ENCODE data around the gene SIGLEC11. TPM values are rescaled to one million over a fixed set of nuclear protein-coding genes. Genes with fewer than 3 reads are reported as not detected.

Gene SIGLEC11
- total and polyA plus RNA-seq, 12 donors = 11.2 to 180 (median 50.5) TPM

GRCh38 chr19:49910179-49910578 lies 50.8 kb downstream of the SIGLEC11 start:
- H3K27ac ChIP-seq = no peak overlapping the region
- intact Hi-C loops (cut with DNase I) = no loop called here
- no peaks in the 10 kb centered on the region for H3K27me3 ChIP-seq
- TF ChIP-seq POLR2A (IDR thresholded peaks at IDR 0.05) (no peak), CTCF (IDR thresholded peaks at IDR 0.05) (no peak)
- WGBS, 4 donors = 88 to 100% (median 96%) methylated on average over 2 to 5 of the region's 5 CpGs
- no peaks in the 10 kb centered on the region for H3K9me3 ChIP-seq (replicated peaks in 1 of 3)
- peaks cover 0 to 31% of the 10 kb centered on the region in 2 donors for H3K36me3 ChIP-seq (replicated peaks in 1 of 2)
- H3K4me3 ChIP-seq = no peak overlapping the region
- H3K4me1 ChIP-seq (replicated peaks in 1 of 2) = peaks cover 0 to 10% of the 10 kb centered on the region in 2 donors
- DNase-seq = no peak

- Histone ChIP-seq H3K27me3 (no peaks in the 10 kb centered on the region), H3K27ac (no peak overlapping the region), H3K36me3 (replicated peaks in 1 of 2) (peaks cover 0 to 28% of the 10 kb centered on the region in 2 donors), H3K9me3 (replicated peaks in 1 of 3) (no peaks in the 10 kb centered on the region), H3K4me3 (no peak overlapping the region), H3K4me1 (replicated peaks in 1 of 2) (peaks cover 0 to 10% of the 10 kb centered on the region in 2 donors)
- intact Hi-C loops (cut with DNase I) = no loop called here
- no peak for DNase-seq
- no peak for TF ChIP-seq CTCF (IDR thresholded peaks at IDR 0.05)
- no peak for TF ChIP-seq POLR2A (IDR thresholded peaks at IDR 0.05)
- WGBS, 4 donors = 95 to 97% (median 96%) methylated on average over 30 to 37 of the region's 37 CpGs
These were observed 52.2 kb downstream of the SIGLEC11 start for GRCh38 chr19:49908480-49909420.

- H3K27ac ChIP-seq = no peak overlapping the region
- no peak for TF ChIP-seq POLR2A (IDR thresholded peaks at IDR 0.05)
- no peak for TF ChIP-seq CTCF (IDR thresholded peaks at IDR 0.05)
- no peaks in the 10 kb centered on the region for H3K27me3 ChIP-seq
- intact Hi-C loops (cut with DNase I) = no loop called here
- H3K4me1 ChIP-seq (replicated peaks in 1 of 2) = peaks cover 0 to 10% of the 10 kb centered on the region in 2 donors
- WGBS, 4 donors = 90 to 98% (median 94%) methylated on average over 22 to 23 of the region's 23 CpGs
- no peak for DNase-seq
- H3K4me3 ChIP-seq = no peak overlapping the region
- peaks cover 0 to 28% of the 10 kb centered on the region in 2 donors for H3K36me3 ChIP-seq (replicated peaks in 1 of 2)
- no peaks in the 10 kb centered on the region for H3K9me3 ChIP-seq (replicated peaks in 1 of 3)
These were observed 53.1 kb downstream of the SIGLEC11 start for GRCh38 chr19:49907745-49908446.

GRCh38 chr19:49906879-49907564 lies 54.0 kb downstream of the SIGLEC11 start:
- WGBS, 4 donors = 92 to 95% (median 93%) methylated on average over 12 to 16 of the region's 16 CpGs
- Histone ChIP-seq H3K9me3 (replicated peaks in 1 of 3) (no peaks in the 10 kb centered on the region), H3K27me3 (no peaks in the 10 kb centered on the region), H3K4me1 (replicated peaks in 1 of 2) (peaks cover 0 to 10% of the 10 kb centered on the region in 2 donors), H3K27ac (no peak overlapping the region), H3K4me3 (no peak overlapping the region), H3K36me3 (replicated peaks in 1 of 2) (peaks cover 0 to 28% of the 10 kb centered on the region in 2 donors)
- DNase-seq = no peak
- intact Hi-C loops (cut with DNase I) = no loop called here
- TF ChIP-seq CTCF (IDR thresholded peaks at IDR 0.05) (no peak), POLR2A (IDR thresholded peaks at IDR 0.05) (no peak)

Data from adrenal gland (tissue), 12 donors.